HG03469 (cell line): ENCODE results near the gene AP1S2.
"Not testable (repeated sequence)": the region's sequence is repeated elsewhere in the genome, so short reads cannot be mapped to it uniquely, and the experiment has no call there.

Source experiments
- ATAC-seq: cut with Tn5 transposase; IDR thresholded peaks from one replicate; pipeline ENCODE4 v1.9.1; 2021; ENCODE audit warnings: mild to moderate bottlenecking, moderate library complexity, moderate number of reproducible peaks; ENCODE audit not compliant: unreplicated experiment

The AP1S2 gene

GRCh38 chrX:15855568-15856221, 1.1 kb upstream of the AP1S2 start:
- ATAC-seq, result no peak

- peak; percentile 15 for ATAC-seq
Observed at GRCh38 chrX:15854080-15854655, 445 bp downstream of the AP1S2 start.

GRCh38 chrX:15853586-15854079, 980 bp downstream of the AP1S2 start:
- no peak for ATAC-seq

- ATAC-seq, result no peak
Observed at GRCh38 chrX:15849555-15849954, 5.1 kb downstream of the AP1S2 start.

GRCh38 chrX:15848576-15848975, 6.0 kb downstream of the AP1S2 start:
- ATAC-seq, result no peak

GRCh38 chrX:15843960-15844359, 10.7 kb downstream of the AP1S2 start:
- no peak for ATAC-seq

- ATAC-seq, result no peak
Observed at GRCh38 chrX:15841853-15842516, 12.6 kb downstream of the AP1S2 start.

- ATAC-seq, result no peak
Observed at GRCh38 chrX:15838017-15838416, 16.6 kb downstream of the AP1S2 start.

GRCh38 chrX:15834827-15835595, 19.6 kb downstream of the AP1S2 start:
- ATAC-seq, result no peak

GRCh38 chrX:15834053-15834452, 20.6 kb downstream of the AP1S2 start:
- no peak for ATAC-seq

GRCh38 chrX:15831347-15831746, 23.3 kb downstream of the AP1S2 start:
- not testable (repeated sequence) for ATAC-seq

- ATAC-seq, result no peak
Observed at GRCh38 chrX:15829217-15829616, 25.4 kb downstream of the AP1S2 start.

- no peak for ATAC-seq
Observed at GRCh38 chrX:15825936-15826335, 28.7 kb downstream of the AP1S2 start.

- ATAC-seq, result no peak
Observed at GRCh38 chrX:15822922-15823321, 31.7 kb downstream of the AP1S2 start.

GRCh38 chrX:15820106-15821073, 34.2 kb downstream of the AP1S2 start:
- no peak for ATAC-seq

- no peak for ATAC-seq
Observed at GRCh38 chrX:15816886-15817285, 37.7 kb downstream of the AP1S2 start.

- ATAC-seq, result no peak
Observed at GRCh38 chrX:15816438-15816809, 38.2 kb downstream of the AP1S2 start.

GRCh38 chrX:15815779-15816437, 38.7 kb downstream of the AP1S2 start:
- no peak for ATAC-seq

GRCh38 chrX:15814771-15815365, 39.7 kb downstream of the AP1S2 start:
- ATAC-seq, result no peak
